Measurements from ENCODE around the gene KPNA1. TPM values are rescaled to one million over a fixed set of nuclear protein-coding genes. Genes with fewer than 3 reads are reported as not detected.

The KPNA1 gene
- total RNA-seq, 1 experiment from 2014 or later: 118 TPM

GRCh38 chr3:122506450-122506849 lies 8.3 kb downstream of the KPNA1 start:
- Histone ChIP-seq H3K9me3 (ENCODE audit: control insufficient read depth, insufficient read depth, low read depth, low read length) (no peaks in the 10 kb centered on the region), H3K4me3 (ENCODE audit: low read depth in 2 of 2, low read length in 2 of 2) (no peak overlapping the region), H3K4me1 (ENCODE audit: control insufficient read depth, insufficient read depth, low read length) (peaks cover 9% of the 10 kb centered on the region), H3K27me3 (ENCODE audit: control insufficient read depth, insufficient read depth, low read length) (no peaks in the 10 kb centered on the region), H3K36me3 (ENCODE audit: control insufficient read depth, insufficient read depth, low read length) (no peaks in the 10 kb centered on the region), H3K27ac (ENCODE audit: low read length) (no peak overlapping the region)
- in situ Hi-C loops (cut with HindIII; ENCODE audit: low pct_unique_long_range_greater_than_20kb, low sequenced_read_pairs): no loop called here
- intact Hi-C loops (cut with micrococcal nuclease; ENCODE audit: unreplicated experiment): no loop called here
- ATAC-seq (no peak), DNase-seq (ENCODE audit: low read depth, low spot score) (no peak)
- CTCF ChIA-PET: no interaction called here
- TF ChIP-seq SIN3A (IDR thresholded peaks at IDR 0.05; ENCODE audit: borderline replicate concordance, insufficient read depth, low read depth, low read length): no peak
- no peak for TF ChIP-seq CTCF (IDR thresholded peaks at IDR 0.05)
- TF ChIP-seq POLR2AphosphoS5 (IDR thresholded peaks at IDR 0.05; ENCODE audit: low read depth, low read length): no peak
- TF ChIP-seq REST (IDR thresholded peaks at IDR 0.05; ENCODE audit: insufficient read depth in 1 of 2, low read depth in 2 of 2, low read length in 1 of 2): no peak
- TF ChIP-seq TCF7L2 (IDR thresholded peaks at IDR 0.05; ENCODE audit: low read depth, low read length): no peak
- POLR2A ChIA-PET: no interaction called here
- BruUV-seq (replicated peaks): no TSS peak

GRCh38 chr3:122505676-122506075 lies 9.1 kb downstream of the KPNA1 start:
- intact Hi-C loops (cut with micrococcal nuclease; ENCODE audit: unreplicated experiment): no loop called here
- in situ Hi-C loops (cut with HindIII; ENCODE audit: low pct_unique_long_range_greater_than_20kb, low sequenced_read_pairs): no loop called here
- TF ChIP-seq REST (IDR thresholded peaks at IDR 0.05; ENCODE audit: insufficient read depth in 1 of 2, low read depth in 2 of 2, low read length in 1 of 2) (no peak), CTCF (IDR thresholded peaks at IDR 0.05) (no peak), SIN3A (IDR thresholded peaks at IDR 0.05; ENCODE audit: borderline replicate concordance, insufficient read depth, low read depth, low read length) (no peak), POLR2AphosphoS5 (IDR thresholded peaks at IDR 0.05; ENCODE audit: low read depth, low read length) (no peak), TCF7L2 (IDR thresholded peaks at IDR 0.05; ENCODE audit: low read depth, low read length) (no peak)
- ChIA-PET CTCF (no interaction called here), POLR2A (interaction anchor here (0.7 kb wide), 1 partner anchor 14 kb away, joined by 10 read pairs; no protein-coding TSS in a partner anchor)
- no peaks in the 10 kb centered on the region for H3K27me3 ChIP-seq (ENCODE audit: control insufficient read depth, insufficient read depth, low read length)
- no peaks in the 10 kb centered on the region for H3K36me3 ChIP-seq (ENCODE audit: control insufficient read depth, insufficient read depth, low read length)
- ATAC-seq: no peak
- H3K27ac ChIP-seq (ENCODE audit: low read length): no peak overlapping the region
- peaks cover 2% of the 10 kb centered on the region for H3K4me1 ChIP-seq (ENCODE audit: control insufficient read depth, insufficient read depth, low read length)
- BruUV-seq (replicated peaks): no TSS peak
- H3K9me3 ChIP-seq (ENCODE audit: control insufficient read depth, insufficient read depth, low read depth, low read length): no peaks in the 10 kb centered on the region
- H3K4me3 ChIP-seq (ENCODE audit: low read depth in 2 of 2, low read length in 2 of 2): no peak overlapping the region
- DNase-seq (ENCODE audit: low read depth, low spot score): no peak

All from Panc1 (cell line).